ENCODE measurements around the gene PXYLP1. TPM values are rescaled to one million over a fixed set of nuclear protein-coding genes. Genes with fewer than 3 reads are reported as not detected.

Gene PXYLP1
- total RNA-seq, 1 experiment from 2014 or later: 7.8 TPM

- no peaks in the 10 kb centered on the region for H3F3A ChIP-seq (ENCODE audit: insufficient read depth, low read depth)
- H3K9me3 ChIP-seq (ENCODE audit: insufficient read depth, low read depth): no peaks in the 10 kb centered on the region; the same call in 1 of the 2 replicates
- CTCF ChIA-PET: no interaction called here
- H3K4me3 ChIP-seq: no peak overlapping the region
- H3K4me1 ChIP-seq (replicated peaks; ENCODE audit: insufficient read depth): peaks cover 6% of the 10 kb centered on the region
- H3K79me2 ChIP-seq (ENCODE audit: low read depth): no peaks in the 10 kb centered on the region
- no peaks in the 10 kb centered on the region for H3K36me3 ChIP-seq (ENCODE audit: low read depth)
- POLR2A ChIA-PET (ENCODE audit: unreplicated experiment): interaction anchor here (0.7 kb wide), 1 partner anchor 9 kb away, joined by 6 read pairs; no protein-coding TSS in a partner anchor
- intact Hi-C loops (cut with micrococcal nuclease; ENCODE audit: unreplicated experiment): no loop called here
- TF ChIP-seq CTCF (conservative IDR thresholded peaks at IDR 0.05): no peak
- no peak for TF ChIP-seq EZH2 (IDR thresholded peaks at IDR 0.05; ENCODE audit: low read depth)
- no peaks in the 10 kb centered on the region for H4K20me1 ChIP-seq (ENCODE audit: insufficient read depth)
- H3K4me2 ChIP-seq: no peak overlapping the region
- no TSS peak for BruUV-seq (replicated peaks)
- no peak overlapping the region for H3K27ac ChIP-seq
- H2AFZ ChIP-seq: no peak overlapping the region
- DNase-seq: no peak
- H3K9me2 ChIP-seq (ENCODE audit: insufficient read depth): no peaks in the 10 kb centered on the region
- H3K27me3 ChIP-seq (ENCODE audit: insufficient read depth, low read depth): no peaks in the 10 kb centered on the region
Measured at GRCh38 chr3:141323936-141324704, 92.5 kb downstream of the PXYLP1 start.

- Histone ChIP-seq H3K4me3 (no peak overlapping the region), H2AFZ (no peak overlapping the region), H3K9me3 (ENCODE audit: insufficient read depth, low read depth) (no peaks in the 10 kb centered on the region), H3K4me1 (replicated peaks; ENCODE audit: insufficient read depth) (peaks cover 9% of the 10 kb centered on the region), H3K9me2 (ENCODE audit: insufficient read depth) (no peaks in the 10 kb centered on the region), H3K27ac (no peak overlapping the region), H4K20me1 (ENCODE audit: insufficient read depth) (no peaks in the 10 kb centered on the region), H3K79me2 (ENCODE audit: low read depth) (no peaks in the 10 kb centered on the region), H3K27me3 (ENCODE audit: insufficient read depth, low read depth) (no peaks in the 10 kb centered on the region), H3F3A (ENCODE audit: insufficient read depth, low read depth) (peaks cover 2% of the 10 kb centered on the region; the same call in 1 of the 2 replicates), H3K4me2 (no peak overlapping the region), H3K36me3 (ENCODE audit: low read depth) (no peaks in the 10 kb centered on the region)
- no TSS peak for BruUV-seq (replicated peaks)
- POLR2A ChIA-PET (ENCODE audit: unreplicated experiment): no interaction called here
- CTCF ChIA-PET: no interaction called here
- TF ChIP-seq EZH2 (IDR thresholded peaks at IDR 0.05; ENCODE audit: low read depth) (no peak), CTCF (conservative IDR thresholded peaks at IDR 0.05) (no peak)
- intact Hi-C loops (cut with micrococcal nuclease; ENCODE audit: unreplicated experiment): no loop called here
- DNase-seq: no peak
Measured at GRCh38 chr3:141326123-141326522, 94.5 kb downstream of the PXYLP1 start.

- Histone ChIP-seq H3K9me2 (ENCODE audit: insufficient read depth) (no peaks in the 10 kb centered on the region), H3K79me2 (ENCODE audit: low read depth) (no peaks in the 10 kb centered on the region), H3K27ac (no peak overlapping the region), H2AFZ (no peak overlapping the region), H3K4me3 (no peak overlapping the region), H4K20me1 (ENCODE audit: insufficient read depth) (no peaks in the 10 kb centered on the region), H3F3A (ENCODE audit: insufficient read depth, low read depth) (peaks cover 7% of the 10 kb centered on the region; the same call in 1 of the 2 replicates), H3K36me3 (ENCODE audit: low read depth) (no peaks in the 10 kb centered on the region), H3K4me1 (replicated peaks; ENCODE audit: insufficient read depth) (peaks cover 10% of the 10 kb centered on the region), H3K9me3 (ENCODE audit: insufficient read depth, low read depth) (no peaks in the 10 kb centered on the region), H3K4me2 (no peak overlapping the region), H3K27me3 (ENCODE audit: insufficient read depth, low read depth) (no peaks in the 10 kb centered on the region)
- DNase-seq: no peak
- intact Hi-C loops (cut with micrococcal nuclease; ENCODE audit: unreplicated experiment): no loop called here
- ChIA-PET POLR2A (ENCODE audit: unreplicated experiment) (no interaction called here), CTCF (no interaction called here)
- TF ChIP-seq CTCF (conservative IDR thresholded peaks at IDR 0.05): no peak
- no TSS peak for BruUV-seq (replicated peaks)
Measured at GRCh38 chr3:141326626-141327025, 95.0 kb downstream of the PXYLP1 start.
